ENCODE results near the gene LRRK2. TPM values are rescaled to one million over a fixed set of nuclear protein-coding genes. Genes with fewer than 3 reads are reported as not detected.

Gene LRRK2
- total and polyA plus RNA-seq, 2 of the 8 experiments (the other 6 are each of a cell fraction or from before 2014, with no cell fraction given), result 0.06 to 0.13 TPM

DNA sequence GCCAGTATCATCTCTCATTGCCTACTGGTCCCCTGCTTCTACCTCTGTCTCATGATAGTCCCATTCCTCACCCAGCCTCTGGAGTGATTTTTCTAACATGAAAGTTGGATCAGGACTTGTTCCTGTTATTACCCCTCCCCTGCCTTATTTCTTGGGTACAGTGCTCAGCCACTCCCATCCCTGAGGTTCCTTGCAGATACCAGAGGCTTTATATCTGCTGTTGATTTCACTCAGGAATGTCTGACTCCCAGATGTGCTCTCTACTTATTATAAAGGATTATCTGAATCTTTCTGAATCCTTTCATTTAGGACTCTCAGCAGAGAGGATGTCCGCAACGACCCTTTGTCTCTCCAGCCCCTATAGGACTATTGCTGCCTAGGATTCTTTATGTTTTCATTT is 111.2 kb downstream of the LRRK2 start:
- no peak for FAIRE-seq
- Histone ChIP-seq H3K4me1 (replicated peaks in 1 of 4; ENCODE audit: control insufficient read depth in 3 of 4, insufficient read depth in 4 of 4, low read length in 3 of 4) (no peaks in the 10 kb centered on the region), H2BK5ac (ENCODE audit: low read depth, low read length) (no peak overlapping the region), H3K27ac (ENCODE audit: low read depth, low read length) (no peak overlapping the region), H3K18ac (ENCODE audit: extremely low read depth, low read length) (no peak overlapping the region), H3K9ac (replicated peaks in 1 of 4; ENCODE audit: extremely low read depth in 1 of 4, low read depth in 3 of 4, low read length in 3 of 4) (no peak overlapping the region), H4K8ac (ENCODE audit: extremely low read depth, insufficient read depth, low read length) (no peak overlapping the region), H3K23ac (ENCODE audit: insufficient read length) (no peak overlapping the region), H3K56ac (replicated peaks; ENCODE audit: insufficient read length, low read depth, low read length) (no peak overlapping the region), H2AFZ (ENCODE audit: low read length) (no peak overlapping the region), H2BK120ac (replicated peaks; ENCODE audit: low read depth, low read length) (no peak overlapping the region), H3K14ac (ENCODE audit: insufficient read length) (no peak overlapping the region), H3K79me1 (ENCODE audit: low read depth, low read length) (no peaks in the 10 kb centered on the region), H4K20me1 (replicated peaks in 1 of 2; ENCODE audit: control insufficient read depth in 1 of 2, insufficient read depth in 2 of 2, low read length in 2 of 2) (no peaks in the 10 kb centered on the region), H3K4me2 (ENCODE audit: insufficient read depth in 1 of 2, low read depth in 2 of 2, low read length in 2 of 2) (no peak overlapping the region), H3K9me3 (ENCODE audit: insufficient read depth in 2 of 2, low read depth in 1 of 2, low read length in 1 of 2) (no peaks in the 10 kb centered on the region), H3K79me2 (ENCODE audit: control insufficient read depth in 1 of 2, insufficient read depth in 2 of 2, low read length in 2 of 2) (no peaks in the 10 kb centered on the region), H3K27me3 (replicated peaks in 1 of 4; ENCODE audit: control insufficient read depth in 3 of 4, extremely low read depth in 1 of 4, insufficient read depth in 3 of 4, low read length in 3 of 4) (no peaks in the 10 kb centered on the region), H3K36me3 (ENCODE audit: control insufficient read depth in 2 of 4, insufficient read depth in 4 of 4, low read length in 3 of 4) (no peaks in the 10 kb centered on the region), H4K91ac (replicated peaks; ENCODE audit: insufficient read length, low read length) (no peak overlapping the region), H2BK15ac (ENCODE audit: low read length) (no peak overlapping the region), H2AK5ac (ENCODE audit: low read depth, low read length) (no peak overlapping the region), H3K4me3 (ENCODE audit: extremely low read depth in 1 of 4, insufficient read depth in 2 of 4, low read depth in 3 of 4, low read length in 4 of 4) (no peak overlapping the region), H4K5ac (ENCODE audit: insufficient read length, low read depth, low read length) (no peak overlapping the region), H3K4ac (replicated peaks; ENCODE audit: insufficient read length, low read depth, low read length) (no peak overlapping the region), H2BK20ac (ENCODE audit: low read length) (no peak overlapping the region), H3K23me2 (ENCODE audit: low read depth, low read length) (no peaks in the 10 kb centered on the region), H2BK12ac (ENCODE audit: low read depth, low read length) (no peak overlapping the region)
- POLR2A ChIA-PET (ENCODE audit: partially characterized antibody), result no interaction called here
- CTCF ChIA-PET (ENCODE audit: partially characterized antibody), result interaction anchor here (0.7 to 3.0 kb wide), 12 partner anchors 8 to 586 kb away, joined by 3 to 8 read pairs (median 3); no protein-coding TSS in a partner anchor
- DNase-seq (ENCODE audit: low read depth in 1 of 2, low spot score in 2 of 2), result no peak
- WGBS, 2 experiments (ENCODE audit: extremely low coverage in 1 of 2, insufficient coverage in 1 of 2, insufficient read length in 1 of 2, insufficient replicate concordance in 2 of 2, low coverage in 1 of 2, low lambda C conversion rate in 2 of 2, missing lambda C conversion rate in 1 of 2), result 96% methylated on average over 2 of the region's 2 CpGs; no CpG with 5 or more reads in 1 of the 2 experiments
- TF ChIP-seq MAFK (IDR thresholded peaks at IDR 0.05; ENCODE audit: low read depth, low read length), result no peak
- TF ChIP-seq JUN (IDR thresholded peaks at IDR 0.05; ENCODE audit: low read depth, low read length), result no peak
- TF ChIP-seq, protein P1, sequence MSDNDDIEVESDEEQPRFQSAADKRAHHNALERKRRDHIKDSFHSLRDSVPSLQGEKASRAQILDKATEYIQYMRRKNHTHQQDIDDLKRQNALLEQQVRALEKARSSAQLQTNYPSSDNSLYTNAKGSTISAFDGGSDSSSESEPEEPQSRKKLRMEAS (IDR thresholded peaks at IDR 0.05), result no peak
- no peak for TF ChIP-seq BACH1 (IDR thresholded peaks at IDR 0.05; ENCODE audit: low read length)
- no peak for TF ChIP-seq YY1 (IDR thresholded peaks at IDR 0.05; ENCODE audit: low read depth, low read length)
- TF ChIP-seq, protein P2, sequence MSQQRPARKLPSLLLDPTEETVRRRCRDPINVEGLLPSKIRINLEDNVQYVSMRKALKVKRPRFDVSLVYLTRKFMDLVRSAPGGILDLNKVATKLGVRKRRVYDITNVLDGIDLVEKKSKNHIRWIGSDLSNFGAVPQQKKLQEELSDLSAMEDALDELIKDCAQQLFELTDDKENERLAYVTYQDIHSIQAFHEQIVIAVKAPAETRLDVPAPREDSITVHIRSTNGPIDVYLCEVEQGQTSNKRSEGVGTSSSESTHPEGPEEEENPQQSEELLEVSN (IDR thresholded peaks at IDR 0.05), result no peak
- no peak for TF ChIP-seq BCL11A (IDR thresholded peaks at IDR 0.05; ENCODE audit: low read depth in 2 of 2, low read length in 2 of 2)
